Umbilical cord (tissue), 2 donors: Measurements from ENCODE around the gene GLI2. TPM values are rescaled to one million over a fixed set of nuclear protein-coding genes. Genes with fewer than 3 reads are reported as not detected.

ENCODE experiments used
- DNase-seq: peaks from one replicate; pipeline ENCODE4 v3.0.0-alpha.2; 2015; ENCODE audit warnings: low spot score
- total RNA-seq: library from RNA; depleted of rRNA; stranded (reverse); fragments of >200 nt; gene quantifications from one replicate; pipeline ENCODE4 v1.2.3, GENCODE V29; 2014; ENCODE audit warnings: low replicate concordance; ENCODE audit not compliant: insufficient read depth

The GLI2 gene
- total RNA-seq, 1 donor from 2014 or later: 2.2 TPM

DNA sequence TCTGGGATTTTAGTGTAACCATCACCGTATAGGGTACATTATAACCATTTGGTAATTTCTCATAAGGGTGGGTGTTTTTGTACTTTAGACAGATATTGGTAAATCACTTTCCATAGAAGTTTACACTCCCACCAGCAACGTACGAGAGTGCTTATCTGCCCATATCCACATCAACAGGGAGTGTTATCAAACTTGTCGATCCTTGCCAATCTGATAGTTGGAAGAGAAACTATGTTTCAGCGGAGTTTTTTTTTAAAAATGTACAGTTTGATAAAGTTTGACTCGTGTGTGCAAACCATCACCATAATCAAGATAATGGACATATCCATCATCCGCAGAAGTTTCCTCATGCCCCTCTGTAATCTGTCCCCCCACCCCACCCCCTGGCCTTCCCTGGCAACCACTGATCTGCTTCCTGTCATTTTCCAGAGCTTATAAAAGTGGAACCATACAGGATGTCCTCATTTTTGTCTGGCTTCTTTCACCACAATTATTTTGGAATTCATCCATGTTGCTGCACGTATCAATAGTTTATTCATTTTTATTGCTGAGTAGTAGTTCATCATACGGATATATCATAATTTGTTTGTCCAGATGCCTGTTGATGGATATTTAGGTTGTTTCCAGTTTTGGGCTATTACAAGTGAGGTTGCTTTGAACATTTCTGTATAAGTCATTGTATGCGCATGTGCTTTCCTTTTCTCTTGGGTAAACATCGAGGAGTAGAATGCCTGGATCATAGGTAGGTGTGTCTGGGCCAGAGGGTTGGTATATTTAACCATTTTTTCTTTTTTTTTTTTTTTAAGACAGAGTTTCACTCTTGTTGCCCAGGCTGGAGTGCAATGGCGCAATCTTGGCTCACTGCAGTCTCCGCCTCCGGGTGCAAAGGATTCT, 18.6 kb downstream of the GLI2 start:
- no peak for DNase-seq

DNA sequence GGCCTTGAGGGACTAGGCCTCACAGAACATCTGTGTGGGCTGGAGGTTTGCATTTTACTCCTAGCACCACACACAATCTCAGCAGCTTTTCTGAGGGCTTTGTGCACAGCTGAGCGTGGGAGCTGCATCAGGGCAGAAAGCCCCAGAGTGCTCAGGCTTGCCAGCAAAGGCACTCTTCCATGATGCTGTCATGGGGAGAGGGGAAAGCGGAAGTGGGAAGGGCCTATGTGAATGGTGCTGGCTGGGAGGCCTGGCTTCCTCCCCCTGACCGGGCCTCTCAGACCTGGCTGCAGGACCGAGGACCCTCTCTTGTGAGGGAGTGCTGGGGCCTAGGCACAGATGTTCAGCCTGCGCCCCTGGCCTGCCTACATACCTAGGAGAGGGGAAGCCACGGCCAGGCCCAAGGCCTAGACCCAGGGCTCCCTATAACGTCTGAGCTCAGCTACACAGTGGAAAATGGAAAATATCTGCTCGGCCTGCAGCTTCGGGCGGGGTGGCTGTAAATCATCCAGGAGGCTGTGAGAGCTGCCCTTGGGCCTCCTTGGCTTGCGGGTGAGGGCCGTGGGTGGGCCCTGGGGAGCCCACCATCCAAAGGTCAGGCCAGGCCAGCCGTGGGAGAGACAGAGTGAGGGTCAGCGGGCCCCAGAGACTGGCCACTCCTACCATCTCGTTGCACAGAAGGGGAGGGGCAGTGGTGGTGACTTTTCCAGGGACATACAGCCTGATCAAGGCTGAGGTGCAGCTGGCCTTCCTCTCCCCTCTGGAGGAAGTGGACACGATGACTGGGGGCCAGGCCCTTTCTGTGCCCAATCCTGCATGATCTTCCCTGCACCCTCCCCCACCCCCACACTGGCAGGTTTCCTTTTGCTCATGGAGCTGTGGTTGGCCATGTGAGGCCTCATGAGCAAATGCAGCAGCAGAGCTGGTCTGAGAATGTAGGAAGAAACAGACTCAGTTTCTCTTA, 22.8 kb downstream of the GLI2 start:
- DNase-seq: peak; percentile 96

GRCh38 chr2:120759543-120760331, 24.1 kb downstream of the GLI2 start:
- no peak for DNase-seq

DNA sequence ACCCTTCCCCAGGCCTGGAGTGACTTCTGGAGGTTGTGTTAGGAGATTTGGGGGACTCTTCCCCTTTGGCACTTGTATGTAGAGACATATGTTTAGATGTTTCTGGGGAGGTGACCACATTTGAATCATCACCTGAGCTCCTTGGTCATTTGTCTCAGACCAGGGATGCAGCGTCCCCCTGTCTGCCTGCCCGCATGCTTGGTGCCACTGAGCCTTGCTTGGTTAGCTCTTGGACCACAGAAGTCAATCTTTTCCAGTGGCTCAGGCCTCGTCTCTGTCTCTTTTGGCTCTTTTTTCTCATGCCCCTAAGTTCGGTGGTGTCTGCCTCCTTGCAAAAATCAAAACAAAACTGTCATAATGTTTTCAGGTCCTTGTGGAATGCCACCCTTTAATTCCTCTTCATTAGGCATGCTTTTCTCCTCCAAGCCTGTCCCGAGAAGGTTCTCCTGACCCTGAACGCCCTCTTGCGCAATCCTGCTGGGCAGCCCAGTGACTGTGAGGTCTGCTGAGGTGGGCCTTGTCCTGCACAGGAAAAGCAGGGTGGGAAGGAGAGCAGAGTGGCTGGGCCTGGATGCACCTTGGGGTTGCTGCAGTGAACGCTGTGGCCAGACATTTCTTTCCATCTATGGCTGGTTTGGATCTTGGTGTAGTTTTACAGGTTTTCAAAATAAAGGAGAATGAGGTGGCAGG, 24.9 kb downstream of the GLI2 start:
- no peak for DNase-seq

GRCh38 chr2:120761164-120761861, 25.6 kb downstream of the GLI2 start:
- DNase-seq: no peak

- no peak for DNase-seq
These were observed 26.2 kb downstream of the GLI2 start for GRCh38 chr2:120761911-120762310.

GRCh38 chr2:120762341-120763061, 26.8 kb downstream of the GLI2 start:
- DNase-seq: no peak

DNA sequence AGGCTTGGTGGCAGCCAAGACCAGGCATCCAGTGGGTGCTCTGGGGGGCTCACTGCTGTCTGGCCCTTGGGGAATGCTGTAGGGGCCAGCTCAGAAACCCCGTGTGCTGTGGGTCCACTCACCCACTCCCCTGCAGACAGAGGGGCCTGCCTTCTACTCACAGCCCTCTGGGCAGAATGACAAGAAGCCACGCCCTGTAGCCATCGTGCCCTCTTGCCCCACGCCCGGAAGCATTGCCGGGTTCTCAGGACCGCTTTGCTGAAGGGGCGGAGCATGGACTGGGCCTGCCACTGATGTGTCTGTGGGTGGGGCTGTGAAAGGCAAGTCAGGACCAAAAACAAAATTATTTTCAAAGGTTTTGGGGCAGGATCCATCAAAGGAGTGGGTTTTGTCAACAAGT, 27.8 kb downstream of the GLI2 start:
- no peak for DNase-seq

DNA sequence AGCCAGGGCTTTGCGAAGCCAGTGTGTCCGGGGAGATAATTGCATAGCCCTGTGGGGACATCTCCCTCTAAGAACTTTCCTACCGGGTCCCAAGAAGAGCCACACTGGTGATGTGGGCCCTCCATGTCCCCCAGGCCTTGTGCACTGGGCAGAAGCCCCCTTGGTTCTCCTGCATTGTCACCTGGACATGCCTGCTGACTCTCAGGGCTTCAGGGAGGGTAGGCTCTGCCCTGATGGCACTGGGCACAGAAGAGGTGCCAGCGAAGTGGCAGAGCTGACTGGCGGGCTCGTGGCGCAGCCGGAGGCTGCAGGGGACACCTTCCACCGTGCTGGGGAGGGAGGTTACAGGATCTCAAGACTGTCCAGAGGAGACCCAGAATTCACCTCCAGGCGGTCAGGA, 28.3 kb downstream of the GLI2 start:
- no peak for DNase-seq

DNA sequence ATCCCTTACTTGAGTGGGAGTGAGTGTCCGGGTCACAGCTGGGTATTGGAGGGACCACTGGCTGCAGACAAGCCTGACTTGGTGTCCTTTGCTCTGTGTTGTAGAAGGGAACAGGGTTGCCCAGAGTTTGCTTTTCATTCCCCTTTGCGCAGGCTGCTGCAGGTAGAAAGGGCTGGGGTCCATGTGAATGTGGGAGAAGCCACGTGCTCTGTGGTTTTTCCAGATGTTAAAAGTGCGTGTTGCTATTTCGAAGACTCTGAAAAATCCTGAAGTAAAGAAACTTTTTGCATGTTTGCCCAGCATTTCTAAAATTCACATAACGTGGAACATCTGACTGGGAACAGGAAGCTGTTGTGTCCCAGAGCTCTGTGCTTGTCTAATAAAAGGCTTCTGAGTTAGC, 28.8 kb downstream of the GLI2 start:
- peak; percentile 46 for DNase-seq

DNA sequence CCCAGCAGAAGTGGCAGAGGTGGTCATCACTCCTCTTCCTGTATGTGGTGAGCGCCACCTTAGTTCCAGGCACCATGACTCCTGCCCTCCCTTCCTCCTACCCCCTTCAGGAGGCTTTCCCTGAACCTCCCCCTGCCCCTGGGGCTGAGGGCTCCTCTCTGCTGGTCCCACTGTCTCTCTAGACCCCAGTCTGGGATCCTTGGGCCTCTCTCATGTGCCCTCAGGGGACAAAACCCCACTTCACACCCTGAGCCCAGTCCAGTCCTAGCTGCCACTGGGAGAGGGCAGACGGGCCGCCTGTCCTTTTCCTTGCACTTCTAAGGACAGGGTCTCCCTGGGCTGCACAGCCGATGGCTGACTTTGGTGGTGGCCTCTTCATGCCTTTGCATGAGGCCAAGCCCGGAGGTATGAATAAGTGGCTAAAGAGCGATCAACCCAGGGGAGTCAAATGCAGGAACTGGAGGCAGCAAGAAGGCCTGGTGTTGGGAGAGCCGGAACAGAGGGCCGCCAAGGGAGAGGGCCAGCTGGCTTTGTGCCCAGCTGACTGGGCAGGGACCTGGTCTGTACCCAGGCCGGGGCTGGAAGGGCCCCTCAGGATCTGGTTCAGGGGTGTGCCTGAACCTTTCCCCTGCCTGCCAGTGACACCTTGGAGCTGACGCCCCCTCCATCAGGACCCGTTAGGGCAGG, 29.5 kb downstream of the GLI2 start:
- peak; percentile 55 for DNase-seq

DNA sequence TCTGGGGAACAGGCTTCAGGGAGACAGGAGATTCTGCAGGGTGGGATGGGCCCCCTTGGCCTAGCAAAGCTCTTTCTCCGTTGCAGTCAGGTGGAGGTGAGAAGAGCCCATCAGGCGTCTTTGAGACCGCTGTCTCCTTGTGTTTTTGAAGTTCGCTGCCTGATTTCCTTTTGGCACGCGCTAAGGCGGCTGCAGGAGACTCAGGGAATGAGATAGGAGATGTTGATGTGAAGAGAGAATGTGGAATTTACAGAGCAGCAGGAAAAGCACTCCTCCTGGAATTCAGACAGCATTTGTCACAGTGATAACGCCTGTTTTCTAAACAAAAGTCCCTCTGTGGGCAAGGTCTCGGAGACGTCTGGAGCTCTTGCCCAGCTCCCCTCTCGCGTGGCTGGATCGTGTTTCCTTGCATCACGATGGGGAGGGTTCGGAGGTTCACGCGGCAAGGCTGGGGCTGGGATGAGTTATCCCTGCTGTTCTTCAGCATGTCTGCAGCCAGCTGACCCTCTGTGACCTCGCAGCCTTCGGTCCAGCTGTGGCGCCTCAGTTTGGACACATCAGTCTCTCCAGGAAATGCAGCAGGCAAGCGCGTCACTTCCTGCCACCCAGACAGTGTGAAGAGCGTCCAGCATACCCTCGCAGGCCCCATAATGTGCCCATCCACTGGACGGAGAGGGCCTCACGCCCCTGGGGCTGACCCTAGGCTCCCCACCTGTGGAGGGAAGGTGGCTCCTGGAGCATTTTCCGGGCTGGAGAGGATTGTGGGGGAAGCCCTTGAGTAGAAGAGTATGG, 30.2 kb downstream of the GLI2 start:
- peak; percentile 88 for DNase-seq

- DNase-seq: peak; percentile 25
These were observed 31.0 kb downstream of the GLI2 start for GRCh38 chr2:120766470-120767351.

- DNase-seq: no peak
These were observed 31.9 kb downstream of the GLI2 start for GRCh38 chr2:120767486-120768005.

DNA sequence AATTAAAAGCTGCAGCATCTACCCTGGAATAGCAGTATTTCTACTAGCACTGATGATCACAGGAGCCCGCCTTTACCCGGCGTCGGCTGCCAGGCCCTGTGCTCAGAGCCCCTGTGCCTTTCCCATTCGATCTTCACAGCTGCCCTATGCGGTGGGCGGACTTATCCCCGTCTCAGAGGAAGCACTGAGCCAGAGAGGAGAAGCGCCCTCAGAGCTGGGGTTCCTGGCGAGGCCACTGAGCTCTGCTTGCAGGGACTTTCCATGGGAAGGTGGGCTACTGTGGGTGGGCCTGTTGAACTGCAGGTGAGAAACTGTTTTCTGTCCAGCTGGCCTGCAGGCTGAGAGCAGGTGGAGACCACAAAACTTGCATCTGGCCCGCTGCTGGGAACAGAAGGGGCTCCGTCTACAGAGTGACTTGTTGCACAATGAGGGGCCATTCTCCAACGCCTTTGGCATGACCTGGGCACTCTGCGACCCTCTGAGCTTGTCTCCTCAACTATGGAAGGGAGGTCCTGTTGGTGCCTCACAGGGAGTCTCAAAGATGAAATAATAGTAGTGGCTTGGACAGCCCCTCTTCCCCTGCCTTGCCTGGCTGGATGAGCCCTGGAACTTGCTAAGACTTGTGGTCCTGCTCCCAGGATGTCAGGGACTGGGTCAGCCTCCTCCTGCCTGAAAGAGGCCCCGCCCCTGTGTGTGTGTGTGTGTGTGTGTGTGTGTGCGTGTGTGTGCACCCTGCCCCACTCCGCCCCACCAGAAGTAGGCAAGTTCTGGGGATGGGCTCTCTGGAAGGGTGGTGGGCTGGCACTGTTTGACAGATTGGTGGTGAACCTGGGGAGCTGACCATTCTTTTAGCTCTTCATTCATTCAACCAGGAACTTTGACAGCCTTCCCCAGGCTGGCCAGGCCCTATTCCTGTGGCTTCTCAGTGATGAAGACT, 32.7 kb downstream of the GLI2 start:
- DNase-seq: no peak
